ENCODE data around the gene CATSPERZ.

CATSPERZ gene

DNA sequence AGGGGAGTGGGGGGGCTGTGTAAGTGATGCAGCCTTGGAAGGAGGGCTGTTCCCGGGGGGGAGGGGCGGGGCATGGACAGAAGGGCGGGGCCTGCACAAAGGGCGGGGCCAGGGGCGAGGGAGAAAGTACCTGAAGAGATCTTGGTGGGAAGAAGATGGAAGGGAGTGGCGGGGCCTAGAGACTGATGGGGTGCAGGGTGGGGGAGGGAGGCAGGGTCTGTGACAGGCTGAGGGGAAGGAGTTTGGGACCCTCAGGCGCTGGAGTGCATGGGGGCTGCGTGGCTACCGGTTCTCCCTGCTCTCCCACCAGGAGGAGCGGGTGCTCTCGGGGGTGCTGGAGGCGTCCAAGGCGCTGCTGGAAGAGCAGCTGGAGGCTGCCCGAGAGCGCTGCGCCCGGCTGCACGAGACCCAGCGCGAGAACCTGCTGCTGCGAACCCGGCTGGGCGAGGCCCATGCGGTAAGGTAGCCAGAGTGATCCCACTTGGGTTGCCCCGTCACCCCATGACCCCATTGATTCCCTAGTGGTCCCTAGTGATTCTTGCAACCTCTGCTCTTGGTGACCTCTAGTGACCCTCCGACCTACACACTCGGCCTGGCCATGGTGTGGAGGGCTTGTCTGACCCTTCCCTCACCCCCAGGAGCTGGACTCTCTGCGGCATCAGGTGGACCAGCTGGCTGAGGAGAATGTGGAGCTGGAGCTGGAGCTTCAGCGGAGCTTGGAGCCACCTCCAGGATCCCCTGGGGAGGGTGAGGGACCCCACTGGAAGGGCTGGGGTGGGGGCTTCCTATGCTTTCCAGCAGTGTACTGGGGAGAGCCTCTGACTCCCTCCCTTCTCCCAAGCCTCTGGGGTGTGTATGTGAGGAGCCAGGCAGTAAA lies 42.9 kb downstream of the CATSPERZ start:
- DNase-seq, result no peak

DNA sequence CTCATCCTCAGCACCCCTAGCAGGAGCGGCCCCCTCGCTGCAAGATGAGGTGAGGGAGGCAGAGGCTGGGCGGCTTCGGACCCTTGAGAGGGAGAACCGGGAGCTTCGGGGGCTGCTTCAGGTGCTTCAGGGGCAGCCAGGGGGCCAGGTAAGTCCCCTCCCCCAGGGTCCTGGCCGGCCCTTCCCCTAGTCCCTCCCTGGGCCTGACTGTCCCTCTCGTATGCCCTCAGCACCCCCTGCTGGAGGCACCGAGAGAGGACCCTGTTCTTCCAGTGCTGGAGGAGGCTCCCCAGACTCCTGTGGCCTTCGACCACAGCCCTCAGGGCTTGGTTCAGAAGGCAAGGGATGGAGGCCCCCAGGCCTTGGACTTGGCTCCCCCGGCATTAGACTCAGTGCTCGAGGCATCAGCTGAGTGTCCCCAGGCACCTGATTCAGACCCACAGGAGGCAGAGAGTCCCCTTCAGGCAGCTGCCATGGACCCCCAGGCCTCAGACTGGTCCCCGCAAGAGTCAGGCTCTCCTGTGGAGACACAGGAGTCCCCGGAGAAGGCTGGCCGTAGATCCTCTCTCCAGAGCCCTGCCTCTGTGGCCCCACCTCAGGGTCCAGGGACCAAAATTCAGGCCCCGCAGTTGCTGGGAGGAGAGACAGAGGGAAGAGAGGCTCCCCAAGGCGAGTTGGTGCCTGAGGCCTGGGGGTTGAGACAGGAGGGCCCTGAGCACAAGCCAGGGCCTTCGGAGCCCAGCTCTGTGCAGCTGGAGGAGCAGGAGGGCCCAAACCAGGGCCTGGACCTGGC lies 43.8 kb downstream of the CATSPERZ start:
- DNase-seq, result no peak

DNA sequence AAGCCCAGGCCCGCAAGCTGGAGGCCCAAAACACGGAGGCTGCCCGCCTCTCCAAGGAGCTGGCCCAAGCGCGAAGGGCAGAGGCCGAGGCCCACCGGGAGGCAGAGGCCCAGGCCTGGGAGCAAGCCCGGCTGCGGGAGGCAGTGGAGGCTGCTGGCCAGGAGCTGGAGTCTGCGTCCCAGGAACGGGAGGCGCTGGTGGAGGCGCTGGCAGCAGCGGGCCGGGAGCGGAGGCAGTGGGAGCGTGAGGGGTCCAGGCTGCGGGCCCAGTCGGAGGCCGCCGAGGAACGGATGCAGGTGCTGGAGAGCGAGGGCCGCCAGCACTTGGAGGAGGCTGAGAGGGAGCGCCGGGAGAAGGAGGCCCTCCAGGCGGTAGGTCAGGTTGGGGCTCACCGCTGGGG lies 44.6 kb downstream of the CATSPERZ start:
- no peak for DNase-seq

- no peak for DNase-seq
Measured at GRCh38 chr11:64347193-64347867, 47.2 kb downstream of the CATSPERZ start.

GRCh38 chr11:64348383-64349024 lies 48.3 kb downstream of the CATSPERZ start:
- no peak for DNase-seq

DNA sequence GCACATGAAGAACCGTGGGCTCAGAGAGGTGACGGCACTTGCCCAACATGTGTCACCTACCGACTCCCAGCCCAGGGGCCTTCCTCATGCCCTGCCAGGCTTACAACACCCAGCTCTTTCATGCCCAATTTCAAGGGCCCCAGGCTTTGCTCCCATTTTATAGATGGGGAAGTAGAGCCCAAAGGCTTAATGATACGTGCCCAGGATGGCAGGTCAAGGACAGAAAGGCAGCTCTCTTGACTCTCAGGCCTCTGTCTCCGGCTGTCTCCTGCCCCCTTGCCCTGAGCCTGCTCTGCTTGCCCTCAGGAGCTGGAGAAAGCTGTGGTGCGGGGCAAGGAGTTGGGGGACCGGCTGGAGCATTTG lies 48.8 kb downstream of the CATSPERZ start:
- DNase-seq, result no peak

DNA sequence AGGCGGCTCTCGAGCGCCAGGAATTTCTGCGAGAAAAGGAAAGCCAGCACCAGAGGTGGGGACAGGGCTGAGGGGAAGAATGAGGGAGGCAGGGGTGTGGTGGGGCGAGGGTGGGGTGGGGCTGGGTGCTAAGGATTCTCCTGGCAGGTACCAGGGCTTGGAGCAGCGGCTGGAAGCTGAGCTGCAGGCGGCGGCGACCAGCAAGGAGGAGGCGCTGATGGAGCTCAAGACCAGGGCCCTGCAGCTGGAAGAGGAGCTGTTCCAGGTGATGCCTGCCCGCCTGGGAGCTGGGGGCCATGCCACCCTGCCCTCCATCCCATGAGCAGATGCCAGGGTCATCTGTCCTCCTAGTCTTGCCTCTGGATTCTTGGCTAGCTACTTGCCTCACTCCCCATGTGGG lies 49.2 kb downstream of the CATSPERZ start:
- DNase-seq, result no peak

DNA sequence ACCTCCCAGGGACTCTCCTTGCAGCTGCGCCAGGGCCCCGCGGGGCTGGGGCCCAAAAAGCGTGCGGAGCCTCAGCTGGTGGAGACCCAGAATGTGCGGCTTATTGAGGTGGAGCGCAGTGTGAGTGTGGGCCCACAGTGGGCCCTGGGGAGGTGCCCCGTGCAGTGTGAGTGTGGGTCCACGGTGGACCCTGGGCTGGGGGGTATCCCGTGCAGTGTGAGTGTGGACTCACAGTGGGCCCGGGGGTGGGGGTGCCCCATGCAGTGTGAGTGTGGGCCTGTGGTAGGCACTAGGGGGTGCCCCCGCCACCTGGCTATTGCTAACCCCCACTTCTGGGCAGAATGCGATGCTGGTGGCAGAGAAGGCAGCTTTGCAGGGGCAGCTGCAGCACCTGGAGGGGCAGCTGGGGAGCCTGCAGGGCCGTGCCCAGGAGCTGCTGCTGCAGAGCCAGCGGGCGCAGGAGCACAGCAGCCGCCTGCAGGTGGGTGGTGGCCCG lies 51.0 kb downstream of the CATSPERZ start:
- DNase-seq, result no peak

GRCh38 chr11:64352099-64352994 lies 52.2 kb downstream of the CATSPERZ start:
- DNase-seq, result no peak

GRCh38 chr11:64352995-64353714 lies 53.0 kb downstream of the CATSPERZ start:
- no peak for DNase-seq

GRCh38 chr11:64353715-64354506 lies 53.8 kb downstream of the CATSPERZ start:
- no peak for DNase-seq
